ENCODE data around the gene TMIGD1.

Gene TMIGD1

DNA sequence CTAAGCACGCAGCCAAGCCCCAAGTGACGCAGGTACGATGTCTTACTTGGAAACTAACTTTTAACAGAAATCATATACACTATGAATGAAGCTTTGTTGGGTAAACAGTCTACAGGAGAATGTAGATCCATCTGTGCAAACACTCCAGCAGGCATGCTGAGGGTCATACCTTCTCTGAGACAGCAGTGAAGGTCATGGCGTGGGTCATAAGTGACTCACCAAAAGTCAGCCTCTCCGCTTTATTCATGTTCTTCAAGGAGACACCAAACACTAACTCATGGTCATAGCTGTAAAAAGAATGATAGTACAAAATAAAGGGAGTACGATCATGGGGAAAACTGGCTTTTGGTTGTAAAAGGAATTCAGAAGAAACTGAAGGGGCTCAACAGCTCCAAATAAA, 62.8 kb downstream of the TMIGD1 start:
- H3K4me3 ChIP-seq (replicated peaks; ENCODE audit: insufficient read depth, low read length): no peak overlapping the region
- TF ChIP-seq, protein P1, sequence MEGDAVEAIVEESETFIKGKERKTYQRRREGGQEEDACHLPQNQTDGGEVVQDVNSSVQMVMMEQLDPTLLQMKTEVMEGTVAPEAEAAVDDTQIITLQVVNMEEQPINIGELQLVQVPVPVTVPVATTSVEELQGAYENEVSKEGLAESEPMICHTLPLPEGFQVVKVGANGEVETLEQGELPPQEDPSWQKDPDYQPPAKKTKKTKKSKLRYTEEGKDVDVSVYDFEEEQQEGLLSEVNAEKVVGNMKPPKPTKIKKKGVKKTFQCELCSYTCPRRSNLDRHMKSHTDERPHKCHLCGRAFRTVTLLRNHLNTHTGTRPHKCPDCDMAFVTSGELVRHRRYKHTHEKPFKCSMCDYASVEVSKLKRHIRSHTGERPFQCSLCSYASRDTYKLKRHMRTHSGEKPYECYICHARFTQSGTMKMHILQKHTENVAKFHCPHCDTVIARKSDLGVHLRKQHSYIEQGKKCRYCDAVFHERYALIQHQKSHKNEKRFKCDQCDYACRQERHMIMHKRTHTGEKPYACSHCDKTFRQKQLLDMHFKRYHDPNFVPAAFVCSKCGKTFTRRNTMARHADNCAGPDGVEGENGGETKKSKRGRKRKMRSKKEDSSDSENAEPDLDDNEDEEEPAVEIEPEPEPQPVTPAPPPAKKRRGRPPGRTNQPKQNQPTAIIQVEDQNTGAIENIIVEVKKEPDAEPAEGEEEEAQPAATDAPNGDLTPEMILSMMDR (IDR thresholded peaks at IDR 0.05; ENCODE audit: insufficient read depth, low read length): no peak
- TF ChIP-seq GABPA (IDR thresholded peaks at IDR 0.05; ENCODE audit: low read depth): no peak
- TF ChIP-seq POLR2AphosphoS5 (IDR thresholded peaks at IDR 0.05; ENCODE audit: low read depth): no peak
- TF ChIP-seq, protein P2, sequence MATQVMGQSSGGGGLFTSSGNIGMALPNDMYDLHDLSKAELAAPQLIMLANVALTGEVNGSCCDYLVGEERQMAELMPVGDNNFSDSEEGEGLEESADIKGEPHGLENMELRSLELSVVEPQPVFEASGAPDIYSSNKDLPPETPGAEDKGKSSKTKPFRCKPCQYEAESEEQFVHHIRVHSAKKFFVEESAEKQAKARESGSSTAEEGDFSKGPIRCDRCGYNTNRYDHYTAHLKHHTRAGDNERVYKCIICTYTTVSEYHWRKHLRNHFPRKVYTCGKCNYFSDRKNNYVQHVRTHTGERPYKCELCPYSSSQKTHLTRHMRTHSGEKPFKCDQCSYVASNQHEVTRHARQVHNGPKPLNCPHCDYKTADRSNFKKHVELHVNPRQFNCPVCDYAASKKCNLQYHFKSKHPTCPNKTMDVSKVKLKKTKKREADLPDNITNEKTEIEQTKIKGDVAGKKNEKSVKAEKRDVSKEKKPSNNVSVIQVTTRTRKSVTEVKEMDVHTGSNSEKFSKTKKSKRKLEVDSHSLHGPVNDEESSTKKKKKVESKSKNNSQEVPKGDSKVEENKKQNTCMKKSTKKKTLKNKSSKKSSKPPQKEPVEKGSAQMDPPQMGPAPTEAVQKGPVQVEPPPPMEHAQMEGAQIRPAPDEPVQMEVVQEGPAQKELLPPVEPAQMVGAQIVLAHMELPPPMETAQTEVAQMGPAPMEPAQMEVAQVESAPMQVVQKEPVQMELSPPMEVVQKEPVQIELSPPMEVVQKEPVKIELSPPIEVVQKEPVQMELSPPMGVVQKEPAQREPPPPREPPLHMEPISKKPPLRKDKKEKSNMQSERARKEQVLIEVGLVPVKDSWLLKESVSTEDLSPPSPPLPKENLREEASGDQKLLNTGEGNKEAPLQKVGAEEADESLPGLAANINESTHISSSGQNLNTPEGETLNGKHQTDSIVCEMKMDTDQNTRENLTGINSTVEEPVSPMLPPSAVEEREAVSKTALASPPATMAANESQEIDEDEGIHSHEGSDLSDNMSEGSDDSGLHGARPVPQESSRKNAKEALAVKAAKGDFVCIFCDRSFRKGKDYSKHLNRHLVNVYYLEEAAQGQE (IDR thresholded peaks at IDR 0.05; ENCODE audit: insufficient replicate concordance, low read depth): no peak
- no peak for TF ChIP-seq SPI1 (IDR thresholded peaks at IDR 0.05; ENCODE audit: borderline replicate concordance, low read depth)
- no peak for DNase-seq (ENCODE audit: low read depth in 1 of 2, low spot score in 1 of 2)
- H3K27me3 ChIP-seq (ENCODE audit: insufficient read depth, poor library complexity, severe bottlenecking): no peaks in the 10 kb centered on the region
- no peak overlapping the region for H3K27ac ChIP-seq (replicated peaks)

DNA sequence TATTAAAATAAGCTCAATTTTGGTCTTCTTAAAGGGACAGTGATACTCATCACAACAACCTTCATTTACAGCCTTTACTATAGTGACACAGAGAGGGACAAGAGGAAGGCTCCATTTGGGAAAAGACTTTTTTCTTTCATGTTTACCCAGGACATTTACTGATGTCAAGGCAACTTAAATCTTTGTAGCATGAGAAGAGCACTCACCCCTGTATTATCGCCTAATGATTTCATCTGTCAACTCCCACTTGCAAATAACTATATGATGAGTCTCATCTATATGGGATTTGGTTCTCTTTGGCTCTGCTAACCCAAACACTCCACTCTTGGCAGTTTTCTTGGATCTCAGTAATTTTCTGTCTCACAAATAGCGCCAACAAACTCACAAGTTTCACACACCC, 66.2 kb downstream of the TMIGD1 start:
- TF ChIP-seq GABPA (IDR thresholded peaks at IDR 0.05; ENCODE audit: low read depth): no peak
- TF ChIP-seq, protein P1 (IDR thresholded peaks at IDR 0.05; ENCODE audit: insufficient read depth, low read length): no peak
- TF ChIP-seq POLR2AphosphoS5 (IDR thresholded peaks at IDR 0.05; ENCODE audit: low read depth): no peak
- TF ChIP-seq, protein P2 (IDR thresholded peaks at IDR 0.05; ENCODE audit: insufficient replicate concordance, low read depth): no peak
- TF ChIP-seq SPI1 (IDR thresholded peaks at IDR 0.05; ENCODE audit: borderline replicate concordance, low read depth): no peak
- Histone ChIP-seq H3K4me3 (replicated peaks; ENCODE audit: insufficient read depth, low read length) (no peak overlapping the region), H3K27ac (replicated peaks) (no peak overlapping the region), H3K27me3 (ENCODE audit: insufficient read depth, poor library complexity, severe bottlenecking) (no peaks in the 10 kb centered on the region)
- no peak for DNase-seq (ENCODE audit: low read depth in 1 of 2, low spot score in 1 of 2)
